HEK293 (cell line): Measurements from ENCODE around the gene MCM6.

Experiments
- CTCF ChIP-seq: fragments of 450-650 bp; formaldehyde crosslinking; IDR thresholded peaks from 2 replicates; pipeline ENCODE4 v1.5.1; 2016; ENCODE audit warnings: missing biosample characterization, missing genetic modification characterization
- KLF7 ChIP-seq: fragments of 450-650 bp; formaldehyde crosslinking; IDR thresholded peaks from 2 replicates; pipeline ENCODE4 v1.5.1; 2016; ENCODE audit warnings: missing biosample characterization, missing genetic modification characterization, borderline replicate concordance
- ZNF48 ChIP-seq: fragments of 450-650 bp; formaldehyde crosslinking; IDR thresholded peaks from 2 replicates; pipeline ENCODE4 v1.5.1; 2016; ENCODE audit warnings: missing biosample characterization, missing genetic modification characterization

- TF ChIP-seq CTCF (no peak), KLF7 (tag by site-specific recombination) (no peak), ZNF48 (tag by site-specific recombination) (no peak)
Observed at GRCh38 chr2:135844301-135844895, 31.8 kb downstream of the MCM6 start.
